ENCODE measurements around the gene MAZ. TPM values are rescaled to one million over a fixed set of nuclear protein-coding genes. Genes with fewer than 3 reads are reported as not detected.

The MAZ gene
- total RNA-seq, 4 donors from 2014 or later: 45.6 to 71.1 (median 62.7) TPM

- no peak for TF ChIP-seq CTCF (IDR thresholded peaks at IDR 0.05; ENCODE audit: low read depth)
Measured at GRCh38 chr16:29835926-29836325, 29.6 kb downstream of the MAZ start.

DNA sequence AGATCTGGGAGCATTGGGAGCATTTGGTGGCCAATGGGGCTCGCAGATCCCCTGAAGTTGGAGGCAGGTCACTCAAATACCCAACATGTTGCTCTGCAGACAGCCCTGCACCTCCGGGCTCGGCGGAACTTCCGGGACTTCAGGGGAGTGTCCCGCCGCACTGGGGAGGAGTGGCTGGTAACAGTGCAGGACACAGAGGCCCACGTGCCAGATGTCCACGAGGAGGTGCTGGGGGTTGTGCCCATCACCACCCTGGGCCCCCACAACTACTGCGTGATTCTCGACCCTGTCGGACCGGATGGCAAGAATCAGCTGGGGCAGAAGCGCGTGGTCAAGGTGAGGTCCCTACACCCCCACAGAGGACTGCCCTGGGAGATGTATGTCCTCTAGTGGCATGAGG, 30.3 kb downstream of the MAZ start:
- no peak for TF ChIP-seq CTCF (IDR thresholded peaks at IDR 0.05; ENCODE audit: low read depth)

DNA sequence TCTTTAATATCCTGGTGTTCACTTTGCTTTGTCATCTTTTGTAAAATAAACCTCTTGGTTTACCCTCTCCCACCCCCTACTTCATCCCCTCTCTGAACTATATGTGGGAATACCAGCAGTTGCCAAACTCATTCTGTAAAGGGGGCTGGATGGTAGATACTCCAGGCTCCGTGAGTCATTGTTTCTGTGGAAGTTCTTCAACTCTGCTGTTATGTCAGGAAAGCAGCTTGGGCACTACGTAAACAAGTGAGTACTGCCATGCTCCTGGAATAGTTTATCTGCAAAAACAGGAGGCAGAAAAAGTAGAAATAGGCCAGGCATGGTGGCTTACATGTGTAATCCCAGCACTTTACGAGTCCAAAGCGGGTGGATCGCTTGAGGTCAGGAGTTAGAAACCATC, 31.5 kb downstream of the MAZ start:
- no peak for TF ChIP-seq CTCF (IDR thresholded peaks at IDR 0.05; ENCODE audit: low read depth)

- no peak for TF ChIP-seq CTCF (IDR thresholded peaks at IDR 0.05; ENCODE audit: low read depth)
Measured at GRCh38 chr16:29839822-29840221, 33.5 kb downstream of the MAZ start.

DNA sequence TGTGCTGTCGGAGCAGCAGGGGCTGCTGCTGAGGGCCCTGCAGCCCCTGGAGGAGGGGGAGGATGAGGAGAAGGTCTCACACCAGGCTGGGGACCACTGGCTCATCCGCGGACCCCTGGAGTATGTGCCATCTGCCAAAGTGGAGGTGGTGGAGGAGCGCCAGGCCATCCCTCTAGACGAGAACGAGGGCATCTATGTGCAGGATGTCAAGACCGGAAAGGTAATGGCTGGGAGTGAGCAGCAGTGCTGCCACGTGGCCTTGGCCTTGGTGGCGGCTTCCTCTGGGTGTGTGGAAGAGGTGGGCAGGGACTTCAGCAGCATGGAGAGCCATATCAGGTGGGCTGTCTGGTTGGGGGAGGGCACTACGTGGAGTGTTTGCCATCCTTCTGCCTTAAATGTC, 33.9 kb downstream of the MAZ start:
- no peak for TF ChIP-seq CTCF (IDR thresholded peaks at IDR 0.05; ENCODE audit: low read depth)

- no peak for TF ChIP-seq CTCF (IDR thresholded peaks at IDR 0.05; ENCODE audit: low read depth)
Measured at GRCh38 chr16:29841631-29842030, 35.3 kb downstream of the MAZ start.

DNA sequence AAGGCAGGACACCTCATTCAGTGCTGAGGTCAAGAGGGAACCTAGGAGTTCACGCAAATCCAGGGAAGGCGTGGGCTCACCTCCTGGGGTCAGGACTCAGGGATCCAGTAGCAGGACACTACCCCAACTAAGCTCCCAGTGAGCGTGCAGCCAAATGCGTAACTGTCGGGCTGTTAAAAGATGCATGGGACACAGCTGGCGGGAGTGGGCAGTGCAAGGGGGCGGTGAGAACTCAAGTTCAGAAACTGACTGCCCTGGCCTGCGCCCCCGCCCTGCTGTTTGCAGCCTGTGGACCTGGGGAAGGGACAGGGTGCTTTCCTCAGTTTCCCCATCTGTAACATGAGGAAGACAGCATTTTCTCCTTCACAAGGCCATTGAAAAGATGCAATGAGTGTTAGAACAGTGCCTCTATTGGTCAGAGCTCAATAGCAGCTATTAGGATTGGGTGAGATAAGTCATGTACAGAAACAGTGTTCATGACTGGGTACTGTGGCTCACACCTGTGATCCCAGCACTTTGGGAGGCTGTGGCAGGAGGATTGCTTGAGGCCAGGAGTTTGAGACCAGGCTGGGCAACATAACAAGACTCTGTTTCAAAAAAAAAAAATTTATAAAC, 36.5 kb downstream of the MAZ start:
- TF ChIP-seq CTCF (IDR thresholded peaks at IDR 0.05; ENCODE audit: low read depth): no peak

Measured in subcutaneous adipose tissue (tissue), 4 donors.